ENCODE results near the gene SPATA13.
"Not testable (repeated sequence)": the region's sequence is repeated elsewhere in the genome, so short reads cannot be mapped to it uniquely, and the experiment has no call there.

Gene SPATA13

GRCh38 chr13:24327598-24327997 is 167.1 kb downstream of the SPATA13 start:
- not testable (repeated sequence) for DNase-seq

GRCh38 chr13:24328145-24328544 is 167.6 kb downstream of the SPATA13 start:
- no peak for DNase-seq

GRCh38 chr13:24338721-24339120 is 178.2 kb downstream of the SPATA13 start:
- DNase-seq = no peak

- DNase-seq = no peak
These were observed 179.6 kb downstream of the SPATA13 start for GRCh38 chr13:24339937-24340607.

GRCh38 chr13:24340608-24340955 is 180.1 kb downstream of the SPATA13 start:
- DNase-seq = no peak

GRCh38 chr13:24341439-24341838 is 180.9 kb downstream of the SPATA13 start:
- no peak for DNase-seq

GRCh38 chr13:24348385-24348784 is 187.9 kb downstream of the SPATA13 start:
- DNase-seq = no peak

GRCh38 chr13:24348797-24349515 is 188.4 kb downstream of the SPATA13 start:
- no peak for DNase-seq

GRCh38 chr13:24349778-24350664 is 189.5 kb downstream of the SPATA13 start:
- DNase-seq = not testable (repeated sequence)

- no peak for DNase-seq
These were observed 190.9 kb downstream of the SPATA13 start for GRCh38 chr13:24351423-24351822.

- DNase-seq = no peak
These were observed 193.2 kb downstream of the SPATA13 start for GRCh38 chr13:24353736-24354135.

- DNase-seq = no peak
These were observed 194.6 kb downstream of the SPATA13 start for GRCh38 chr13:24355103-24355502.

- no peak for DNase-seq
These were observed 195.8 kb downstream of the SPATA13 start for GRCh38 chr13:24356270-24356669.

Data from suppressor macrophage treated with lipopolysaccharide for 1 hour (primary cell).